Ishikawa (cell line): Measurements from ENCODE around the gene MBD3.

Source experiments
- CEBPB ChIP-seq: IDR thresholded peaks from 2 replicates; pipeline ENCODE4 v1.6.1; 2012
- CREB1 ChIP-seq: IDR thresholded peaks from 2 replicates; pipeline ENCODE4 v1.6.1; 2012; ENCODE audit warnings: low read depth
- EGR1 ChIP-seq: IDR thresholded peaks from 2 replicates; pipeline ENCODE4 v1.6.1; 2012
- EP300 ChIP-seq: IDR thresholded peaks from 2 replicates; pipeline ENCODE4 v1.6.1; 2012; ENCODE audit warnings: borderline replicate concordance
- FOXM1 ChIP-seq: IDR thresholded peaks from 2 replicates; pipeline ENCODE4 v1.6.1; 2012; ENCODE audit warnings: low read depth, borderline replicate concordance
- NFIC ChIP-seq: IDR thresholded peaks from 2 replicates; pipeline ENCODE4 v1.6.1; 2012
- RAD21 ChIP-seq: IDR thresholded peaks from 2 replicates; pipeline ENCODE4 v1.6.1; 2012; ENCODE audit warnings: low read depth
- TAF1 ChIP-seq: IDR thresholded peaks from 2 replicates; pipeline ENCODE4 v1.6.1; 2012; ENCODE audit warnings: low read depth, mild to moderate bottlenecking
- TCF12 ChIP-seq: IDR thresholded peaks from 2 replicates; pipeline ENCODE4 v1.6.1; 2012; ENCODE audit warnings: low read depth
- TEAD4 ChIP-seq: IDR thresholded peaks from 2 replicates; pipeline ENCODE4 v1.6.1; 2012
- YY1 ChIP-seq: IDR thresholded peaks from 2 replicates; pipeline ENCODE4 v1.6.1; 2012; ENCODE audit warnings: low read depth
- ZBTB7A ChIP-seq: IDR thresholded peaks from 2 replicates; pipeline ENCODE4 v1.6.1; 2012; ENCODE audit warnings: low read depth
- TF ChIP-seq, protein P1 (sequence below): IDR thresholded peaks from 2 replicates; pipeline ENCODE4 v1.6.1; 2012; ENCODE audit warnings: low read depth, mild to moderate bottlenecking
- TF ChIP-seq, protein P2 (sequence below): IDR thresholded peaks from 2 replicates; pipeline ENCODE4 v1.6.1; 2012
- TF ChIP-seq, protein P3 (sequence below): IDR thresholded peaks from 2 replicates; pipeline ENCODE4 v1.6.1; 2012

MBD3 gene

DNA sequence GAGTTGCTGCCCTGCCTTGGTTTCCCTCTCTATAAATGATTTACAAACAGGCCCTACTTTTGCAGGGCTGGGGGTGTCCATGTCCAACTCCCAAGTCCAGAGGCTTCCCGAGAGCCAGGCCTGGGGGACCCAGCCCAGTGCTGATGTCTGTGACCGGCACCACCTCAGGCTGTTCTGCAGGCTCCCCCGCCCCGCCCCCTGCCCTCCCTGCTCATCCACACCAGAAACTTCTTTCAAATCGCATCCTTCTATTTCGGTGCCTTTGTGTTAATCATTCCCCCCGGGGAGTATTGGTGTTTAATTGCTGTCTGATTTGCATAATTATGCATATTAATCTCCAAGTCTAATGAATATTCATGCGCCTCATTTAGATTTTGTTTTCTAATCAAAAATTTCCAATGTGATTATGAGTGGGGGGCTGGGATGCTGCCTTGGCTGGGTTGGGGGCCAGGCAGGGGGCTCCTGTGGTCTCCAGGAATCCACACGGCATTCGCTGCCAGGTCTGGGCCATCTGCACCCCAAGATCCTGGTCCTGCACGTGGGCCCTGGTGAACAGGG lies 40.7 kb upstream of the MBD3 start:
- no peak for TF ChIP-seq FOXM1
- no peak for TF ChIP-seq CEBPB
- TF ChIP-seq EP300, result no peak
- TF ChIP-seq TCF12, result no peak
- TF ChIP-seq TEAD4, result no peak
- TF ChIP-seq TAF1, result no peak
- no peak for TF ChIP-seq ZBTB7A
- TF ChIP-seq, protein P1, sequence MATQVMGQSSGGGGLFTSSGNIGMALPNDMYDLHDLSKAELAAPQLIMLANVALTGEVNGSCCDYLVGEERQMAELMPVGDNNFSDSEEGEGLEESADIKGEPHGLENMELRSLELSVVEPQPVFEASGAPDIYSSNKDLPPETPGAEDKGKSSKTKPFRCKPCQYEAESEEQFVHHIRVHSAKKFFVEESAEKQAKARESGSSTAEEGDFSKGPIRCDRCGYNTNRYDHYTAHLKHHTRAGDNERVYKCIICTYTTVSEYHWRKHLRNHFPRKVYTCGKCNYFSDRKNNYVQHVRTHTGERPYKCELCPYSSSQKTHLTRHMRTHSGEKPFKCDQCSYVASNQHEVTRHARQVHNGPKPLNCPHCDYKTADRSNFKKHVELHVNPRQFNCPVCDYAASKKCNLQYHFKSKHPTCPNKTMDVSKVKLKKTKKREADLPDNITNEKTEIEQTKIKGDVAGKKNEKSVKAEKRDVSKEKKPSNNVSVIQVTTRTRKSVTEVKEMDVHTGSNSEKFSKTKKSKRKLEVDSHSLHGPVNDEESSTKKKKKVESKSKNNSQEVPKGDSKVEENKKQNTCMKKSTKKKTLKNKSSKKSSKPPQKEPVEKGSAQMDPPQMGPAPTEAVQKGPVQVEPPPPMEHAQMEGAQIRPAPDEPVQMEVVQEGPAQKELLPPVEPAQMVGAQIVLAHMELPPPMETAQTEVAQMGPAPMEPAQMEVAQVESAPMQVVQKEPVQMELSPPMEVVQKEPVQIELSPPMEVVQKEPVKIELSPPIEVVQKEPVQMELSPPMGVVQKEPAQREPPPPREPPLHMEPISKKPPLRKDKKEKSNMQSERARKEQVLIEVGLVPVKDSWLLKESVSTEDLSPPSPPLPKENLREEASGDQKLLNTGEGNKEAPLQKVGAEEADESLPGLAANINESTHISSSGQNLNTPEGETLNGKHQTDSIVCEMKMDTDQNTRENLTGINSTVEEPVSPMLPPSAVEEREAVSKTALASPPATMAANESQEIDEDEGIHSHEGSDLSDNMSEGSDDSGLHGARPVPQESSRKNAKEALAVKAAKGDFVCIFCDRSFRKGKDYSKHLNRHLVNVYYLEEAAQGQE, result no peak
- TF ChIP-seq CREB1, result no peak
- TF ChIP-seq YY1, result no peak
- TF ChIP-seq NFIC, result no peak
- TF ChIP-seq, protein P2, sequence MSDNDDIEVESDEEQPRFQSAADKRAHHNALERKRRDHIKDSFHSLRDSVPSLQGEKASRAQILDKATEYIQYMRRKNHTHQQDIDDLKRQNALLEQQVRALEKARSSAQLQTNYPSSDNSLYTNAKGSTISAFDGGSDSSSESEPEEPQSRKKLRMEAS, result no peak
- TF ChIP-seq EGR1, result no peak

- TF ChIP-seq NFIC (no peak), YY1 (no peak)
Measured at GRCh38 chr19:1632462-1633268, 40.0 kb upstream of the MBD3 start.

DNA sequence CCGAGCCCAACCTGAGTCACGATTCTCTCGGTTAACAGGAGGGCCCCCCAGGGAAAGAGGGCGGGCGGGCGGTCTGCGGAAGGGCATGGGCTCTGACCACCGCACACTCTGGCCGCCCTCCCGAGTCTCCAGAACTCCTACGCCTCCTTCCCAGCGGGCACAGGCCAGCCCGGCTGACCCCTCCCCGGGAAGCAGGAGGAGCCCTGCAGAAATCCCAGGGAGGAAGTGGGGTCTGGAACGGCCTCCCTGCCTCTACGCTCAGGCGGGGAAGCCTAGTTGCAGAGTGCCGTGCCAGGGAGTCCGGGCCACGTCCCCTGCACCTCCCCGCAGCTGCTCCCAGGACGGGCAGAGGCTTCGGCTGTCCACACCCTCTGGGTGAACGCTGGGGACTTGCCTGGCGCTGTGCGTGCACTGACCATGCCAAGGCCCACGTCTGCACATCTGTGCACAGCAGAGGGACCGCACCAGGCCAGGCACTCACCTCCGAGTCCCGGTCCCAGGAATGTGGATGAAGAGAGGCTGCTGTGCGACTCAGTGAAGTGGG lies 39.0 kb upstream of the MBD3 start:
- no peak for TF ChIP-seq EGR1
- no peak for TF ChIP-seq RAD21
- no peak for TF ChIP-seq TEAD4
- TF ChIP-seq, protein P2, result no peak
- TF ChIP-seq YY1, result no peak
- TF ChIP-seq ZBTB7A, result no peak
- TF ChIP-seq, protein P3, sequence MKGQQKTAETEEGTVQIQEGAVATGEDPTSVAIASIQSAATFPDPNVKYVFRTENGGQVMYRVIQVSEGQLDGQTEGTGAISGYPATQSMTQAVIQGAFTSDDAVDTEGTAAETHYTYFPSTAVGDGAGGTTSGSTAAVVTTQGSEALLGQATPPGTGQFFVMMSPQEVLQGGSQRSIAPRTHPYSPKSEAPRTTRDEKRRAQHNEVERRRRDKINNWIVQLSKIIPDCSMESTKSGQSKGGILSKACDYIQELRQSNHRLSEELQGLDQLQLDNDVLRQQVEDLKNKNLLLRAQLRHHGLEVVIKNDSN, result no peak
- TF ChIP-seq NFIC, result no peak
- TF ChIP-seq, protein P1, result no peak
- no peak for TF ChIP-seq TAF1
- no peak for TF ChIP-seq EP300
- TF ChIP-seq CREB1, result no peak
- TF ChIP-seq CEBPB, result no peak
- no peak for TF ChIP-seq FOXM1
- TF ChIP-seq TCF12, result no peak

DNA sequence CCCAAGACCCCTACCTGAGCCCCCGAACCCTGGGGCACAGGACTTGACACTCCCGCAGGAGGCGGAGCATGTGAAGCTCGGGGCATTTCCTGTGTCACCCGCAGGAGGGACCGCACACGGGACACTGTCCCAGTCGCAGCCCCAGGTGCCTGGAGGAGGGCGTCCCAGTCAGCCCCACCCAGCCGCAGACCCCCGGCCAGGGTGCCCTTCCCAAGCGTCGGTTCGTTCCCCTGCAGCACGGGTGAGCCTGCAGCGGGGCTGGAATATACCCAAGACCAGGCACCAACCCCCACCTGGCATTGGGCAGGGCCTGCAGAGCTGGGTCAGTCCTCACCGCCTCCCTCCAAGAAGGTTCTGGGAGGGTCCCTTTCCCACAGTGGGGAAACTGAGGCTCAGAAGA lies 38.1 kb upstream of the MBD3 start:
- TF ChIP-seq ZBTB7A (no peak), RAD21 (no peak), FOXM1 (no peak), NFIC (no peak), YY1 (no peak), TCF12 (no peak), TEAD4 (no peak), CEBPB (no peak), TAF1 (no peak), EP300 (no peak), EGR1 (no peak), CREB1 (no peak)
- TF ChIP-seq, protein P1, result no peak
- TF ChIP-seq, protein P3, result no peak
- TF ChIP-seq, protein P2, result no peak
